Fibroblast of lung (primary cell): ENCODE results near the gene UBE2V1. TPM values are rescaled to one million over a fixed set of nuclear protein-coding genes. Genes with fewer than 3 reads are reported as not detected.

Experiments
- DNase-seq, 2 donors: peaks; one replicate each; pipeline versions ENCODE4 v3.0.0 to v3.0.0-alpha.2; 2010; ENCODE audit warnings: low read depth in 2 of 2
- H2AFZ ChIP-seq: 2 replicates; pipeline ENCODE4 v1.5.1; 2012; ENCODE audit warnings: low read length, control low read depth, inconsistent platforms
- H3K27ac ChIP-seq: 2 replicates; pipeline ENCODE4 v1.5.1; 2011; ENCODE audit warnings: low read length, control low read depth; ENCODE audit not compliant: insufficient read depth
- H3K27me3 ChIP-seq: 2 replicates; pipeline ENCODE4 v1.5.1; 2011; ENCODE audit warnings: mild to moderate bottlenecking, low read length; ENCODE audit not compliant: control insufficient read depth, insufficient read depth
- H3K36me3 ChIP-seq: 2 replicates; pipeline ENCODE4 v1.5.1; 2011; ENCODE audit warnings: low read length; ENCODE audit not compliant: control insufficient read depth, insufficient read depth
- H3K4me1 ChIP-seq: 2 replicates; pipeline ENCODE4 v1.5.1; 2011; ENCODE audit warnings: low read length; ENCODE audit not compliant: control insufficient read depth, insufficient read depth; ENCODE audit errors: extremely low read depth
- H3K4me2 ChIP-seq: 2 replicates; pipeline ENCODE4 v1.5.1; 2011; ENCODE audit warnings: low read length, control low read depth; ENCODE audit not compliant: insufficient read depth; ENCODE audit errors: extremely low read depth
- H3K4me3 ChIP-seq, 4 experiments: fragments of 200-600 bp in 1 of 4; sonication (generic) in 1 of 4; replicated peaks in 1 of 4; 2 replicates each; pipeline ENCODE4 v1.5.1; 2011 to 2016; ENCODE audit warnings: low read length in 4 of 4, low read depth in 3 of 4, mild to moderate bottlenecking in 3 of 4, control low read depth in 2 of 4, inconsistent platforms in 1 of 4, mixed read lengths in 1 of 4; ENCODE audit not compliant: insufficient read depth in 1 of 4; ENCODE audit errors: control extremely low read depth in 1 of 4
- H3K79me2 ChIP-seq: 2 replicates; pipeline ENCODE4 v1.5.1; 2012; ENCODE audit warnings: mild to moderate bottlenecking, low read length, inconsistent platforms; ENCODE audit not compliant: control insufficient read depth, insufficient read depth
- H3K9ac ChIP-seq: 2 replicates; pipeline ENCODE4 v1.5.1; 2011; ENCODE audit warnings: mild to moderate bottlenecking, low read length, control low read depth; ENCODE audit not compliant: insufficient read depth
- H3K9me3 ChIP-seq: 2 replicates; pipeline ENCODE4 v1.5.1; 2012; ENCODE audit warnings: low read depth, low read length; ENCODE audit not compliant: control insufficient read depth, insufficient read depth
- H4K20me1 ChIP-seq: 2 replicates; pipeline ENCODE4 v1.5.1; 2011; ENCODE audit warnings: low read length; ENCODE audit not compliant: control insufficient read depth, insufficient read depth; ENCODE audit errors: extremely low read depth
- CTCF ChIP-seq, 2 donors: IDR thresholded peaks in 1 of 2; conservative IDR thresholded peaks in 1 of 2; 1 replicate in 1 of 2; 2 replicates in 1 of 2; pipeline ENCODE4 v1.5.1; 2011 to 2012; ENCODE audit warnings: low read length in 2 of 2, control low read depth in 1 of 2, inconsistent platforms in 1 of 2, low read depth in 1 of 2, mild to moderate bottlenecking in 1 of 2
- EZH2 ChIP-seq: IDR thresholded peaks from 2 replicates; pipeline ENCODE4 v1.5.1; 2012; ENCODE audit warnings: low read length, control low read depth, mild to moderate bottlenecking; ENCODE audit errors: missing control alignments
- polyA plus RNA-seq, 2 donors: library from polyadenylated mRNA; depleted of rRNA in 1 of 2; stranded (reverse) in 1 of 2; unstranded in 1 of 2; fragments of >200 nt; gene quantifications; 2 replicates each; pipeline ENCODE4 v1.2.1, GENCODE V29; 2011 to 2012; ENCODE audit warnings: missing spikeins in 1 of 2
- total RNA-seq: library from RNA; depleted of rRNA; stranded (reverse); fragments of >200 nt; gene quantifications from 2 replicates; pipeline ENCODE4 v1.2.1, GENCODE V29; 2014

Gene UBE2V1
- total and polyA plus RNA-seq, 2 donors (not counting 1 experiment from before 2014, with no cell fraction given): 31.7 to 193 TPM

GRCh38 chr20:50120935-50121693, 8.2 kb upstream of the UBE2V1 start:
- Histone ChIP-seq H3K4me3 (no peak overlapping the region), H3K9ac (no peak overlapping the region), H3K4me2 (no peak overlapping the region), H2AFZ (no peak overlapping the region), H3K79me2 (no peaks in the 10 kb centered on the region), H3K9me3 (no peaks in the 10 kb centered on the region), H4K20me1 (no peaks in the 10 kb centered on the region), H3K27ac (peak overlapping the region; percentile 47), H3K27me3 (no peaks in the 10 kb centered on the region), H3K4me1 (peaks cover 9% of the 10 kb centered on the region), H3K36me3 (peaks cover 10% of the 10 kb centered on the region)
- peak; percentile 89 to 91 for TF ChIP-seq CTCF (conservative IDR thresholded peaks at IDR 0.05 in 1 of 2, IDR thresholded peaks at IDR 0.05 in 1 of 2; ENCODE audit: low read depth in 1 of 2, low read length in 2 of 2)
- no peak for TF ChIP-seq EZH2
- DNase-seq: peak; percentile 41 to 79

- Histone ChIP-seq H3K79me2 (no peaks in the 10 kb centered on the region), H3K27ac (no peak overlapping the region), H2AFZ (no peak overlapping the region), H4K20me1 (no peaks in the 10 kb centered on the region), H3K4me2 (no peak overlapping the region), H3K27me3 (no peaks in the 10 kb centered on the region), H3K9ac (no peak overlapping the region), H3K36me3 (peaks cover 2% of the 10 kb centered on the region), H3K9me3 (no peaks in the 10 kb centered on the region), H3K4me1 (peaks cover 14% of the 10 kb centered on the region), H3K4me3 (no peak overlapping the region)
- TF ChIP-seq EZH2 (no peak), CTCF (conservative IDR thresholded peaks at IDR 0.05 in 1 of 2, IDR thresholded peaks at IDR 0.05 in 1 of 2; ENCODE audit: low read depth in 1 of 2, low read length in 2 of 2) (no peak)
- DNase-seq: no peak
These were observed 5.3 kb upstream of the UBE2V1 start for GRCh38 chr20:50118203-50118602.

GRCh38 chr20:50116368-50116999, 3.5 kb upstream of the UBE2V1 start:
- no peaks in the 10 kb centered on the region for H3K9me3 ChIP-seq
- no peaks in the 10 kb centered on the region for H3K27me3 ChIP-seq
- no peaks in the 10 kb centered on the region for H4K20me1 ChIP-seq
- TF ChIP-seq CTCF (conservative IDR thresholded peaks at IDR 0.05 in 1 of 2, IDR thresholded peaks at IDR 0.05 in 1 of 2; ENCODE audit: low read depth in 1 of 2, low read length in 2 of 2): no peak
- no peak for TF ChIP-seq EZH2
- H3K4me2 ChIP-seq: peak overlapping the region; percentile 53
- no peak overlapping the region for H3K9ac ChIP-seq
- H2AFZ ChIP-seq: peak overlapping the region; percentile 62
- H3K27ac ChIP-seq: peak overlapping the region; percentile 33
- H3K4me1 ChIP-seq: peaks cover 10% of the 10 kb centered on the region
- peak overlapping the region; percentile 2 to 94 (median 34) for H3K4me3 ChIP-seq
- peaks cover 14% of the 10 kb centered on the region for H3K79me2 ChIP-seq
- no peak for DNase-seq
- H3K36me3 ChIP-seq: peaks cover 2% of the 10 kb centered on the region
